DOHH2 (cell line): ENCODE results near the gene KCNIP4.

Experiments
- H3F3A ChIP-seq: fragments of 200-600 bp; sonication (generic), shearing (Covaris generic); 2 replicates; pipeline ENCODE4 v1.6.0; 2016; ENCODE audit warnings: antibody characterized with exemption, mild to moderate bottlenecking; ENCODE audit not compliant: control insufficient read depth, insufficient read depth
- H3K27ac ChIP-seq: fragments of 200-600 bp; sonication (generic); 2 replicates; pipeline ENCODE4 v1.5.1; 2014; ENCODE audit warnings: low read depth, mild to moderate bottlenecking, low read length, moderate library complexity
- H3K27me3 ChIP-seq: fragments of 200-600 bp; sonication (generic); 2 replicates; pipeline ENCODE4 v1.6.1; 2014; ENCODE audit warnings: mild to moderate bottlenecking, low read length, mixed read lengths; ENCODE audit not compliant: control insufficient read depth
- H3K36me3 ChIP-seq: fragments of 200-600 bp; sonication (generic); 2 replicates; pipeline ENCODE4 v1.6.1; 2014; ENCODE audit warnings: mild to moderate bottlenecking, low read length, moderate library complexity, mixed read lengths; ENCODE audit not compliant: control insufficient read depth
- H3K4me1 ChIP-seq: fragments of 200-600 bp; sonication (generic); 2 replicates; pipeline ENCODE4 v1.6.1; 2014; ENCODE audit warnings: mild to moderate bottlenecking, low read length, mixed read lengths; ENCODE audit not compliant: control insufficient read depth
- H3K4me2 ChIP-seq: fragments of 200-600 bp; sonication (generic); 2 replicates; pipeline ENCODE4 v1.6.0; 2014; ENCODE audit warnings: mild to moderate bottlenecking, low read length, moderate library complexity
- H3K4me3 ChIP-seq: fragments of 200-600 bp; sonication (generic); 2 replicates; pipeline ENCODE4 v1.5.1; 2014; ENCODE audit warnings: mild to moderate bottlenecking, low read length, mixed read lengths
- H3K79me2 ChIP-seq: fragments of 200-600 bp; sonication (generic); 2 replicates; pipeline ENCODE4 v1.6.1; 2014; ENCODE audit warnings: mild to moderate bottlenecking, low read length, mixed read lengths; ENCODE audit not compliant: control insufficient read depth
- H3K9me2 ChIP-seq: fragments of 200-600 bp; sonication (generic); replicated peaks from 2 replicates; pipeline ENCODE4 v1.6.1; 2014; ENCODE audit warnings: mild to moderate bottlenecking, low read length, mixed read lengths; ENCODE audit not compliant: control insufficient read depth
- H3K9me3 ChIP-seq: fragments of 200-600 bp; sonication (generic); 2 replicates; pipeline ENCODE4 v1.6.1; 2014; ENCODE audit warnings: antibody characterized with exemption, low read length, mixed read lengths; ENCODE audit not compliant: control insufficient read depth, insufficient read depth
- H4K20me1 ChIP-seq: fragments of 200-600 bp; sonication (generic); 2 replicates; pipeline ENCODE4 v1.6.0; 2014; ENCODE audit warnings: low read depth, mild to moderate bottlenecking, antibody characterized with exemption, low read length, moderate library complexity; ENCODE audit not compliant: control insufficient read depth, insufficient read depth
- EZH2phosphoT487 ChIP-seq: fragments of 200-600 bp; sonication (generic); IDR thresholded peaks from 2 replicates; pipeline ENCODE4 v1.6.1; 2017; ENCODE audit warnings: borderline replicate concordance, mild to moderate bottlenecking, antibody characterized with exemption, low read length, moderate library complexity, mixed read lengths
- TF ChIP-seq, protein P1 (sequence below): fragments of 200-600 bp; sonication (generic); IDR thresholded peaks from one replicate; pipeline ENCODE4 v1.5.1; 2014; ENCODE audit warnings: antibody characterized with exemption, mild to moderate bottlenecking, low read depth, low read length; ENCODE audit not compliant: poor library complexity, severe bottlenecking

KCNIP4 gene

DNA sequence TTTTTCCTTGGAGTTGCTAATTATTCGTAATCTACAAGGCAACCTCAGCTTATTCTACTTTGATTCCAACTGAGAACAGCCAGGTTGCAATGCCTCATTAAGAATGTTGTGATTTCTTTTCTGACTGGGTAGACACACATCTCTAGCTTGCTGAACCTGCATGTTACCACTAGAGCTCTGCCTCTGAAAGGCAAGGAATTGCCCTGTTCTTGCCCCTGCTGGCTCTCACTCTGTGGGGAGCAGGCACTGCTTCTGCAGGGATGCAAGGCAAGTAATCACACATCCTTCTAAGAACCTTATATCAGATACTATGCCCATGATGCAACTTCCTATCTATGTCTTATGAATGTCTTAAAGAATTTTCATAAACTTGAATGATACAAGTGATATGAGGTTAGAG is 745.2 kb downstream of the KCNIP4 start:
- no peaks in the 10 kb centered on the region for H3K79me2 ChIP-seq
- TF ChIP-seq, protein P1, sequence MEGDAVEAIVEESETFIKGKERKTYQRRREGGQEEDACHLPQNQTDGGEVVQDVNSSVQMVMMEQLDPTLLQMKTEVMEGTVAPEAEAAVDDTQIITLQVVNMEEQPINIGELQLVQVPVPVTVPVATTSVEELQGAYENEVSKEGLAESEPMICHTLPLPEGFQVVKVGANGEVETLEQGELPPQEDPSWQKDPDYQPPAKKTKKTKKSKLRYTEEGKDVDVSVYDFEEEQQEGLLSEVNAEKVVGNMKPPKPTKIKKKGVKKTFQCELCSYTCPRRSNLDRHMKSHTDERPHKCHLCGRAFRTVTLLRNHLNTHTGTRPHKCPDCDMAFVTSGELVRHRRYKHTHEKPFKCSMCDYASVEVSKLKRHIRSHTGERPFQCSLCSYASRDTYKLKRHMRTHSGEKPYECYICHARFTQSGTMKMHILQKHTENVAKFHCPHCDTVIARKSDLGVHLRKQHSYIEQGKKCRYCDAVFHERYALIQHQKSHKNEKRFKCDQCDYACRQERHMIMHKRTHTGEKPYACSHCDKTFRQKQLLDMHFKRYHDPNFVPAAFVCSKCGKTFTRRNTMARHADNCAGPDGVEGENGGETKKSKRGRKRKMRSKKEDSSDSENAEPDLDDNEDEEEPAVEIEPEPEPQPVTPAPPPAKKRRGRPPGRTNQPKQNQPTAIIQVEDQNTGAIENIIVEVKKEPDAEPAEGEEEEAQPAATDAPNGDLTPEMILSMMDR, result no peak
- no peak for TF ChIP-seq EZH2phosphoT487
- H3F3A ChIP-seq, result no peaks in the 10 kb centered on the region
- H3K4me2 ChIP-seq, result no peak overlapping the region
- H3K36me3 ChIP-seq, result no peaks in the 10 kb centered on the region
- no peaks in the 10 kb centered on the region for H3K4me1 ChIP-seq
- no peaks in the 10 kb centered on the region for H3K27me3 ChIP-seq
- H3K9me2 ChIP-seq, result no peaks in the 10 kb centered on the region
- no peak overlapping the region for H3K4me3 ChIP-seq
- no peak overlapping the region for H3K27ac ChIP-seq
- H3K9me3 ChIP-seq, result no peaks in the 10 kb centered on the region
- H4K20me1 ChIP-seq, result no peaks in the 10 kb centered on the region

DNA sequence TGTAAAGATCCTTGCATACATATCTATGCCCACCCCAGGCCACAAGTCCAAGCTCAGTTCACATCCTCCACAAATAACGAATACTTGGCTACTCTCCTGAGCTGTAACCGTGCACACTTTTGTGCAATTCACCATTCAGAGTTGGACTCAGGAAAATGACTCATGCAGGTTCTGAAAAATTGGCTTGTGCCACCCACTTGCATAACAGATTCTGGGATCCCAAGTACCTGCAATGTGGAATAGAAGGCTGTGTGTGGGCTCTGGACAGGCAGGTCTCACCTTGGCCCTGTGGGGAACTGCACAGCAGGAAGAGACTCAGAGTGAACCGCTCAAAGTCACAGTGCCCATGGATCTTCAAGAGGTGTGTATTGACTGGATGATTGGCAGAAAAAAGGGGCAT is 745.6 kb downstream of the KCNIP4 start:
- TF ChIP-seq, protein P1, result no peak
- no peak for TF ChIP-seq EZH2phosphoT487
- Histone ChIP-seq H3K9me3 (no peaks in the 10 kb centered on the region), H3K79me2 (no peaks in the 10 kb centered on the region), H3K36me3 (no peaks in the 10 kb centered on the region), H3K9me2 (no peaks in the 10 kb centered on the region), H4K20me1 (no peaks in the 10 kb centered on the region), H3K4me2 (no peak overlapping the region), H3K27me3 (no peaks in the 10 kb centered on the region), H3K4me3 (no peak overlapping the region), H3K4me1 (no peaks in the 10 kb centered on the region), H3F3A (no peaks in the 10 kb centered on the region), H3K27ac (no peak overlapping the region)

DNA sequence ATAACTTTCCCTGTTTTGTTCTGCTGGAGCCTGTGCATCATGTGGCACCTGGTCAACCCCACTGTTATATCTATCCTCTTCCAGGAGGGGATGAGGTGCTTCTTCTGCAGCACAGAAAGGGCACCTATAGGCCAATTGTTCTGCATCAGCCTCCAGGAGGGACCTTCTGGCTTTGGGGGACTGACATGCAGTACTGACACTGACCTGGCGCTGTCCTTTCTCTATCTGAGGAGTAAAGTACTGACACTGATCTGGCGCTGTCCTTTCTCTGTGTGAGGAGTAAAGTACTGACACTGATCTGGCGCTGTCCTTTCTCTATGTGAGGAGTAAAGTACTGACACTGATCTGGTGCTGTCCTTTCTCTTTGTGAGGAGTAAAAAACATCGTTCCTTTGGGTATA is 749.9 kb downstream of the KCNIP4 start:
- Histone ChIP-seq H3K9me2 (no peaks in the 10 kb centered on the region), H3K4me3 (no peak overlapping the region), H3K9me3 (no peaks in the 10 kb centered on the region), H3K4me2 (no peak overlapping the region), H3K27me3 (no peaks in the 10 kb centered on the region), H3K36me3 (no peaks in the 10 kb centered on the region), H3F3A (no peaks in the 10 kb centered on the region), H4K20me1 (no peaks in the 10 kb centered on the region), H3K79me2 (no peaks in the 10 kb centered on the region), H3K4me1 (no peaks in the 10 kb centered on the region), H3K27ac (no peak overlapping the region)
- TF ChIP-seq, protein P1, result no peak
- TF ChIP-seq EZH2phosphoT487, result no peak

DNA sequence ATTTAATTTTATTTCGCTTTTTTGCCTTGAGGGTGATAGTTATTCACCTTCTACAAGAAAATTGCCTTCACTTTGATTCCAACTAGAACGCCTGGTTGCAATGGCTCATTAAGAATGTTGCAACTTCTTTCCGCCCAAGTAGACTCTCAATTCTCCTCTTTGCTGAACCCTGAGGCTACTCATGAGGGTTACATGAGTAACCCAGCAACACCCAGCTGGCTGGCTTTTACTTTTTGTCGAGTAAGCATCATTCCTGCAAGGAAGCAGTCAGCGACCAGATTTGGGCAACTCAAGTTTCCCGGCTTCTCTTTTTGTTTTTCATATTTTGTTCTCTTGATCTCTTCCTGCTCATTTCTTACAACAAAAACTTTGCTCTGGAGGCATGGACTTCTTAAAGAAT is 752.9 kb downstream of the KCNIP4 start:
- Histone ChIP-seq H3K36me3 (no peaks in the 10 kb centered on the region), H3K4me1 (no peaks in the 10 kb centered on the region), H3K9me2 (no peaks in the 10 kb centered on the region), H4K20me1 (no peaks in the 10 kb centered on the region), H3K27ac (no peak overlapping the region), H3K4me2 (no peak overlapping the region), H3K79me2 (no peaks in the 10 kb centered on the region), H3F3A (no peaks in the 10 kb centered on the region), H3K9me3 (no peaks in the 10 kb centered on the region), H3K4me3 (no peak overlapping the region), H3K27me3 (no peaks in the 10 kb centered on the region)
- TF ChIP-seq EZH2phosphoT487, result no peak
- TF ChIP-seq, protein P1, result no peak
